Brain microvascular endothelial cell (primary cell): ENCODE measurements around the gene CD300LF.
A peak's percentile ranks its signal among the peaks of the same experiment; 100 is the strongest.

Experiments
- DNase-seq: peaks from one replicate; pipeline ENCODE4 v3.0.0-alpha.2; 2020
- H3K27ac ChIP-seq: fragments of 250-450 bp; sonication (Bioruptor Pico); 2 replicates; pipeline ENCODE4 v1.5.1; 2020; ENCODE audit warnings: mild to moderate bottlenecking, moderate library complexity
- H3K27me3 ChIP-seq: fragments of 250-450 bp; sonication (Bioruptor Pico); replicated peaks from 2 replicates; pipeline ENCODE4 v1.5.1; 2020; ENCODE audit warnings: mild to moderate bottlenecking
- H3K36me3 ChIP-seq: fragments of 250-450 bp; sonication (Bioruptor Pico); replicated peaks from 2 replicates; pipeline ENCODE4 v1.5.1; 2020; ENCODE audit warnings: mild to moderate bottlenecking
- H3K4me3 ChIP-seq: 2 replicates; pipeline ENCODE4 v1.5.1; 2011; ENCODE audit warnings: low read depth, mild to moderate bottlenecking, control low read depth, low read length, moderate library complexity
- in situ Hi-C: cut with HindIII; loops from 2 replicates; pipeline ENCODE4 v1.10.0; 2017; ENCODE audit warnings: low sequenced_read_pairs, low pct_ligation_motif_present
- TF ChIP-seq, protein P1 (sequence below): IDR thresholded peaks from 2 replicates; pipeline ENCODE4 v1.5.1; 2011; ENCODE audit warnings: low read depth, mild to moderate bottlenecking, moderate library complexity, low read length, control low read depth, inconsistent platforms; ENCODE audit errors: missing control alignments

CD300LF gene

DNA sequence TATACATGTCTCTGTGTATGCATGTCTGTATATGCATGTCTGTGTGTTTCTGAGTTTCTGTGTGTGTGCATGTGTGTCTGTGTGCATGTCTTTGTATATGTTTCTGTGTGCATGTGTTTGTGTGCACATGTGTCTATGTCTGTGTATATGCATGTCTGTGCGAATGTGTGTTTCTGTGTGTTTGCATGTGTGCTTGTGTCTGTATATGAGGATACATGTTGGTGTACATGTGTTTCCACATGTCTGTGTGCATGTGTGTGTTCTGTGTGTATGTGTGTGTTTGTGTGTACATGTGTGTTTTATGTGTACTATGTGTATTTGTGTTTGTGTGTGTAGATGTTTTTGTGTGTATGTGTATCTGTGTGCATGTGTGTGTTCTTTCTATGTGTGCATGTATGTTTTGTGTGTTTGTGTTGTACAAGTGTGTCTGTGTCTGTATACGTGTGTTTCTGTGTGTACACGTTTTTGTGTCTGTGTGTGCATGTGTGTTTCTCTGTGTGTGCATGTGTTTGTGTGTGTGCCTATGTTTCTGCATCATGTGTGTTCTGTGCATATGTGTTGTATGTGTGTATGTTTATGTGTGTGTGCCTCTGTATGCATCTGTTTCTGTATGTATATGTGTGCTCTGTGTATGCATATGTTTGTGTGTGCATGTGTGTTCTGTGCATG, 15.4 kb upstream of the CD300LF start:
- H3K27me3 ChIP-seq = no peaks in the 10 kb centered on the region
- no peaks in the 10 kb centered on the region for H3K36me3 ChIP-seq
- in situ Hi-C loops = no loop called here
- TF ChIP-seq, protein P1, sequence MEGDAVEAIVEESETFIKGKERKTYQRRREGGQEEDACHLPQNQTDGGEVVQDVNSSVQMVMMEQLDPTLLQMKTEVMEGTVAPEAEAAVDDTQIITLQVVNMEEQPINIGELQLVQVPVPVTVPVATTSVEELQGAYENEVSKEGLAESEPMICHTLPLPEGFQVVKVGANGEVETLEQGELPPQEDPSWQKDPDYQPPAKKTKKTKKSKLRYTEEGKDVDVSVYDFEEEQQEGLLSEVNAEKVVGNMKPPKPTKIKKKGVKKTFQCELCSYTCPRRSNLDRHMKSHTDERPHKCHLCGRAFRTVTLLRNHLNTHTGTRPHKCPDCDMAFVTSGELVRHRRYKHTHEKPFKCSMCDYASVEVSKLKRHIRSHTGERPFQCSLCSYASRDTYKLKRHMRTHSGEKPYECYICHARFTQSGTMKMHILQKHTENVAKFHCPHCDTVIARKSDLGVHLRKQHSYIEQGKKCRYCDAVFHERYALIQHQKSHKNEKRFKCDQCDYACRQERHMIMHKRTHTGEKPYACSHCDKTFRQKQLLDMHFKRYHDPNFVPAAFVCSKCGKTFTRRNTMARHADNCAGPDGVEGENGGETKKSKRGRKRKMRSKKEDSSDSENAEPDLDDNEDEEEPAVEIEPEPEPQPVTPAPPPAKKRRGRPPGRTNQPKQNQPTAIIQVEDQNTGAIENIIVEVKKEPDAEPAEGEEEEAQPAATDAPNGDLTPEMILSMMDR = no peak
- no peak for DNase-seq
- no peak overlapping the region for H3K4me3 ChIP-seq
- H3K27ac ChIP-seq = no peak overlapping the region

DNA sequence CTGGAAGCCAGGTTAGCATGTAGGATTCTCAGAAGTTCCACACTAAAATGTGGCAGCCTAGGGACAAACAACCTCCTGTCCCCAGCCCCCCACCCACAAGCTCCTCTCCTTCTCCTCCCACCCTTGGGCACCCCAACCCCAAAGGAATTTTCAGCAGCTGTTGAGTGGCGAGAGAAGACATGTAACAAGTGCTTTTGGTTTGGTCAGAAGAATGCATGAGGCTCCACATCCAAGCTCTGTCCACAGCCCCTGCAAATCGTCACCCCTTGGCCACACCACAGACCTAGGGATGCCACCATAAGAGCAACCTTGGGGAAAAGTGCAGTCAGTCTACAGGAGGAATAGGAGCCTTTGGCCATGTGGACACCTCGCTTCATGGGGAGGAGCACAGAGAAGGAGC, 12.4 kb upstream of the CD300LF start:
- no peaks in the 10 kb centered on the region for H3K36me3 ChIP-seq
- H3K27me3 ChIP-seq = no peaks in the 10 kb centered on the region
- no peak overlapping the region for H3K27ac ChIP-seq
- in situ Hi-C loops = no loop called here
- TF ChIP-seq, protein P1 = no peak
- no peak for DNase-seq
- no peak overlapping the region for H3K4me3 ChIP-seq

DNA sequence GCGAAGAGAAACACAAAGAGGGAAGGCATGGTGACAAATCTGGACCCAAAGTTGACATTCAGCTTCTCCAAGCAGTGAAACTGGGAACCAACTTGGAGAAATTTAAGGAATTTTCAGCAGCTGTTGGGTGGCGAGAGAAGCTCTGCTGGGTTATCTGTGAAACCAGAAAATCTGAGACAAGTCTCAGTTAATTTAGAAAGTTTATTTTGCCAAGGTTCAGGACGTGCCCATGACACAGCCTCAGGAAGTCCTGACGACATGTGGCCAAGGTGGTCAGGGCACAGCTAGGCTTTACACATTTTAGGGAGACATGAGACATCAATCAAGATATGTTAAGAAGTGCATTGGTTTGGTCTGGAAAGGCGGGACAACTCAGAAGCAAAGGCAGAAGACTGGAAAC, 11.2 kb upstream of the CD300LF start:
- Histone ChIP-seq H3K36me3 (no peaks in the 10 kb centered on the region), H3K27me3 (no peaks in the 10 kb centered on the region), H3K4me3 (no peak overlapping the region), H3K27ac (no peak overlapping the region)
- DNase-seq = no peak
- in situ Hi-C loops = no loop called here
- TF ChIP-seq, protein P1 = no peak

DNA sequence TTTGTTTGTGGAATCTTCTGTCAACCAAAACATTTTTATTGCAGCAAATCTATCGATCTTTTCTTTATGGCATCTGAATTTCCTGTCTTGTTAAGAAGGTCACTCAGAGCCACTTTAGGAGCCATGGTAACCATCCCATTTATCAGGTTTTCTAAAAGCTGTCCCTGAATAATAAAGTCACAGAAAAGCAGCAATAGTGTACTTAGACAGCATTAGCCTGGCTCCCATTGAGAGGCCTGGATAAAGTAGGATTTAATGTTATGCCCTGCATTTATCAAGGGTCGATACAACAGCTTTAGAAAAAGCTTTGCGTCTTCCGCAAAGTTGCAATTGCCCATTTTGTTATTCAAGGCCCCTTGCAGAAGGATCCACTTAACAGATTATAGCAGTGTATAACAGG, 10.1 kb upstream of the CD300LF start:
- no peak for DNase-seq
- Histone ChIP-seq H3K36me3 (no peaks in the 10 kb centered on the region), H3K27me3 (peaks cover 2% of the 10 kb centered on the region), H3K4me3 (no peak overlapping the region), H3K27ac (no peak overlapping the region)
- in situ Hi-C loops = no loop called here
- TF ChIP-seq, protein P1 = no peak

DNA sequence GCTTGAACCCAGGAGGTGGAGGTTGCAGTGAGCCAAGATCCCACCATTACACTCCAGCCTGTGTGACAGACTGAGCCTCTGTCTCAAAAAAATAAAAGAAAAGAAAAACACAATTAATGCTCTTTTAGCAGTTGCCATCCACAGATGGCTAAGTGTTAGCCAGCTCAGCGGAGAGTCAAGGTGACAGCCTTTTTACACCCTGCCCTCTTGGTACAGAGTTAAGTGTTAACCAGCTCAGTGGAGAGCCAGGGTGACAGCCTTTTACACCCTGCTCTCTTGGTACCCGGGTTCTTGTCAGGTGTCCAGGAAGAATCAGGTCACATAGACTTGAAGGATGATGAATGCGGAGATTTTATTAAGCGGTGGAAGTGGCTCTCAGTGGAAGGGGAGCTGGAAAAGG, 7.8 kb upstream of the CD300LF start:
- no peak for DNase-seq
- H3K27me3 ChIP-seq = peaks cover 2% of the 10 kb centered on the region
- TF ChIP-seq, protein P1 = no peak
- in situ Hi-C loops = no loop called here
- no peak overlapping the region for H3K4me3 ChIP-seq
- H3K27ac ChIP-seq = no peak overlapping the region
- H3K36me3 ChIP-seq = no peaks in the 10 kb centered on the region

DNA sequence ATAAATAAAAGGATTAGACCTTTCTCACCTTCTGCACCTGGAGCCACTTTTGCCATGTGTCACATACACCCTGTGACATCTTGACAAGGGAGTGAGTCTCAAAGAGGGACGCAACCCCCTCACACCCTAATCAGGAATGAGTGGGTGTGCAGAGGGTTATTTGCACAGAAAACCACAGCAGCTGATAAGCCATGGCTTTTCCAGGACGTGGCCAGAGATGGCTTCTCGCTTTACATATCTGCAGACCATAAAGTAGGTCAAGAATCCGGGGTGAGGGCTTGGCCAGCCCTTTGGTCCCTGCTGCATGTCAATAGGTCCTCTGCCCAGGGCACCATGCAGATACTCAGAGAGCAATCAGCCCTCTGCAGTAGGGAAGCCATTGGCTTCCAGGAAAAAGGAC, 2.4 kb upstream of the CD300LF start:
- TF ChIP-seq, protein P1 = no peak
- Histone ChIP-seq H3K36me3 (no peaks in the 10 kb centered on the region), H3K4me3 (no peak overlapping the region), H3K27me3 (peaks cover 2% of the 10 kb centered on the region), H3K27ac (no peak overlapping the region)
- DNase-seq = peak; percentile 8
- in situ Hi-C loops = no loop called here
